ENCODE measurements around the gene ADAMTS1. TPM values are rescaled to one million over a fixed set of nuclear protein-coding genes. Genes with fewer than 3 reads are reported as not detected.

ADAMTS1 gene
- total and polyA plus RNA-seq, 2 of the 4 experiments (the other 2 are of a cell fraction) = 116 to 317 TPM

- intact Hi-C loops (cut with micrococcal nuclease) = no loop called here
- DNase-seq (no peak), ATAC-seq (ENCODE audit: low read depth) (no peak)
- Histone ChIP-seq H2AFZ (replicated peaks; ENCODE audit: low read length, poor library complexity) (no peak overlapping the region), H3K23ac (ENCODE audit: low read depth, low read length) (no peak overlapping the region; the same call in 1 of the 2 replicates), H2BK15ac (ENCODE audit: low read depth, low read length) (no peak overlapping the region; the same call in 2 of the 3 replicates), H3K9me3 (ENCODE audit: control insufficient read depth, insufficient read depth, low read length) (no peaks in the 10 kb centered on the region), H3K36me3 (ENCODE audit: control insufficient read depth, insufficient read depth, low read length) (peaks cover 36% of the 10 kb centered on the region), H3K56ac (ENCODE audit: extremely low read depth, insufficient read depth, low read length) (no peak overlapping the region), H4K20me1 (ENCODE audit: insufficient read depth, low read length) (peaks cover 69% of the 10 kb centered on the region), H2BK5ac (ENCODE audit: low read depth, low read length, poor library complexity, severe bottlenecking) (peak overlapping the region; percentile 5), H3K79me1 (ENCODE audit: low read depth in 1 of 2, low read length in 2 of 2) (peaks cover 0 to 40% of the 10 kb centered on the region in 2 experiments; a peak in 2 of 4 replicates), H4K91ac (ENCODE audit: insufficient read depth, low read depth, low read length) (no peak overlapping the region), H2AK5ac (ENCODE audit: low read depth, low read length) (no peak overlapping the region), H4K8ac (ENCODE audit: low read depth in 2 of 2, low read length in 2 of 2) (no peak overlapping the region), H3K27me3 (ENCODE audit: control insufficient read depth, insufficient read depth, low read length) (no peaks in the 10 kb centered on the region), H3K9ac (ENCODE audit: low read depth, low read length) (no peak overlapping the region), H3K9me1 (ENCODE audit: insufficient read depth, low read length) (peaks cover 14% of the 10 kb centered on the region), H3K4me3 (ENCODE audit: insufficient read depth, low read depth, low read length) (no peak overlapping the region), H2BK120ac (ENCODE audit: low read depth, low read length) (no peak overlapping the region), H3K14ac (replicated peaks; ENCODE audit: low read depth, low read length) (peak overlapping the region; percentile 39; the same call in 1 of the 2 replicates), H3K18ac (ENCODE audit: low read depth, low read length) (no peak overlapping the region), H2BK20ac (ENCODE audit: low read depth, low read length) (no peak overlapping the region), H3K27ac (ENCODE audit: insufficient read depth, low read length) (no peak overlapping the region), H2AK9ac (replicated peaks; ENCODE audit: low read depth, low read length, poor library complexity) (no peak overlapping the region), H4K5ac (ENCODE audit: low read depth, low read length) (no peak overlapping the region), H3K4ac (ENCODE audit: low read depth, low read length) (no peak overlapping the region), H3K4me2 (ENCODE audit: low read depth, low read length) (peak overlapping the region; percentile 48), H3K4me1 (ENCODE audit: control insufficient read depth, insufficient read depth, low read length) (peaks cover 4% of the 10 kb centered on the region)
- dilution Hi-C loops (cut with HindIII; ENCODE audit: low sequenced_read_pairs, unreplicated experiment) = no loop called here
- WGBS, 2 experiments (ENCODE audit: extremely low coverage in 2 of 2, insufficient read length in 1 of 2) = no CpG with 5 or more reads among the region's 3 CpGs
- in situ Hi-C loops (cut with MboI; ENCODE audit: low sequenced_read_pairs) = no loop called here
- no TSS peak for BruUV-seq (replicated peaks)
- POLR2A ChIA-PET (ENCODE audit: unreplicated experiment) = no interaction called here
- CTCF ChIA-PET = interaction anchor here (0.5 kb wide), 1 partner anchor 1865 kb away, joined by 3 read pairs; no protein-coding TSS in a partner anchor
- no peak for TF ChIP-seq RFX5 (IDR thresholded peaks at IDR 0.05; ENCODE audit: low read depth, low read length)
- TF ChIP-seq RCOR1 (IDR thresholded peaks at IDR 0.05; ENCODE audit: insufficient replicate concordance, low read length) = no peak
- TF ChIP-seq POLR2A (IDR thresholded peaks at IDR 0.05; ENCODE audit: low read depth, low read length) = no peak
- no peak for TF ChIP-seq RAD21 (IDR thresholded peaks at IDR 0.05; ENCODE audit: low read length)
- TF ChIP-seq NFE2L2 (IDR thresholded peaks at IDR 0.05; ENCODE audit: low read depth, low read length) = no peak
- TF ChIP-seq CHD1 (IDR thresholded peaks at IDR 0.05; ENCODE audit: low read depth, low read length) = no peak
- TF ChIP-seq CTCF (conservative IDR thresholded peaks at IDR 0.05; ENCODE audit: low read depth, low read length) = no peak
- TF ChIP-seq ELK1 (IDR thresholded peaks at IDR 0.05; ENCODE audit: borderline replicate concordance, low read depth, low read length) = no peak
- no peak for TF ChIP-seq SMC3 (IDR thresholded peaks at IDR 0.05; ENCODE audit: low read depth, low read length)
- TF ChIP-seq MAZ (IDR thresholded peaks at IDR 0.05; ENCODE audit: borderline replicate concordance, low read depth, low read length) = no peak
- TF ChIP-seq BHLHE40 (IDR thresholded peaks at IDR 0.05; ENCODE audit: low read depth, low read length) = no peak
- TF ChIP-seq USF2 (IDR thresholded peaks at IDR 0.05; ENCODE audit: low read depth, low read length) = no peak
- TF ChIP-seq MXI1 (IDR thresholded peaks at IDR 0.05; ENCODE audit: borderline replicate concordance, low read depth, low read length) = no peak
- no peak for TF ChIP-seq FOS (IDR thresholded peaks at IDR 0.05; ENCODE audit: low read depth, low read length)
- no peak for TF ChIP-seq MAFK (IDR thresholded peaks at IDR 0.05; ENCODE audit: low read depth, low read length)
- no peak for TF ChIP-seq CEBPB (IDR thresholded peaks at IDR 0.05; ENCODE audit: low read depth, low read length)
Observed at GRCh38 chr21:26836528-26836927, 8.7 kb downstream of the ADAMTS1 start.
